Peyer's patch (tissue), 4 donors: ENCODE results near the gene TAPT1. TPM values are rescaled to one million over a fixed set of nuclear protein-coding genes. Genes with fewer than 3 reads are reported as not detected.

Experiments used
- DNase-seq, 3 donors: peaks; one replicate each; pipeline ENCODE4 v3.0.0-alpha.2; 2017 to 2019
- H3K27ac ChIP-seq, 4 donors: fragments of 200-600 bp; sonication (generic); one replicate each; pipeline ENCODE4 v1.5.1; 2016 to 2019
- H3K27me3 ChIP-seq, 2 donors: fragments of 200-600 bp; sonication (generic); one replicate each; pipeline ENCODE4 v1.5.1; 2019
- H3K36me3 ChIP-seq, 3 donors: fragments of 200-600 bp; sonication (generic); one replicate each; pipeline ENCODE4 v1.5.1; 2016 to 2019
- H3K4me1 ChIP-seq, 4 donors: fragments of 200-600 bp; sonication (generic); one replicate each; pipeline ENCODE4 v1.5.1; 2016 to 2019
- H3K4me3 ChIP-seq, 4 donors: fragments of 200-600 bp; sonication (generic); 1 replicate in 3 of 4; 2 replicates in 1 of 4; pipeline ENCODE4 v1.5.1; 2016 to 2019; ENCODE audit warnings: mild to moderate bottlenecking in 1 of 4
- H3K9me3 ChIP-seq, 4 donors: fragments of 200-600 bp; sonication (generic); one replicate each; pipeline ENCODE4 v1.5.1; 2016 to 2019; ENCODE audit warnings: mild to moderate bottlenecking in 1 of 4
- POLR2A ChIP-seq, 2 donors: fragments of 450-650 bp; IDR thresholded peaks; one replicate each; pipeline ENCODE4 v1.5.1; 2017; ENCODE audit warnings: antibody characterized with exemption in 2 of 2, mild to moderate bottlenecking in 2 of 2, moderate library complexity in 2 of 2
- total RNA-seq, 4 donors: library from RNA; depleted of rRNA; stranded (reverse); fragments of >200 nt; gene quantifications; one replicate each; pipeline ENCODE4 v1.1.0, GENCODE V29; 2016
- TF ChIP-seq, protein P1 (sequence below), 6 experiments: fragments of 450-650 bp in 4 of 6; fragments of 200-600 bp in 2 of 6; sonication (generic) in 1 of 6; IDR thresholded peaks; one replicate each; pipeline ENCODE4 v1.5.1; 2017 to 2019; ENCODE audit warnings: antibody characterized with exemption in 6 of 6, mild to moderate bottlenecking in 3 of 6, moderate library complexity in 1 of 6

The TAPT1 gene
- total RNA-seq, 4 donors from 2014 or later = 22.4 to 43.7 (median 33.7) TPM

DNA sequence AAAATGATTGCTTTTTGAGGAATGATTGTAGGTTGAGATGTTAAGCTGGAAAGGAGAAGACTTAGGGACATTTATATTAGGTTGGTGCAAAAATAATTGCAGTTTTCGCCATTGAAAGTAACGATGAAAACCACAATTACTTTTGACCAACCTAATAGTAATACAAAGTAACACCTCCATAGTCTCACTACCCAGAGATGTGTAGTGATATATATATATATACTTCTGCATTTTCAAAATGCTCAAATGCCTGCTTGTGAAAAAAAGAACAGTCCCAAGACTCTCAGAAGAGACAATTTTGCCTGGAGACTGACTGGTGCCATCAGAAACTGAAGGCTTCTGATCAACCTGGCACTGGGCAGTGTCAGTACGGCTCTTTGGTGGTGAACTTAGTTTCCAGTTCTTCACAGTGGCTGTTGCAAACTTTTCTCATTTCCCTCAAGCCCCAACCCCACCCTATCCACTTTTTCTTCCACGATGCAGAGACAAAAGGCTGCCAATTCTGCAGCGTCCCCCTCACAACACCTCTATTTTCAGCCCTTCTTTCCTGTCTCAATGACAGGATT is 35.1 kb upstream of the TAPT1 start:
- Histone ChIP-seq H3K27ac (no peak overlapping the region), H3K36me3 (peaks cover 0 to 2% (median 0%) of the 10 kb centered on the region in 3 donors), H3K9me3 (no peaks in the 10 kb centered on the region), H3K27me3 (no peaks in the 10 kb centered on the region), H3K4me1 (no peaks in the 10 kb centered on the region), H3K4me3 (no peak overlapping the region)
- no peak for TF ChIP-seq POLR2A (IDR thresholded peaks at IDR 0.05)
- TF ChIP-seq, protein P1, sequence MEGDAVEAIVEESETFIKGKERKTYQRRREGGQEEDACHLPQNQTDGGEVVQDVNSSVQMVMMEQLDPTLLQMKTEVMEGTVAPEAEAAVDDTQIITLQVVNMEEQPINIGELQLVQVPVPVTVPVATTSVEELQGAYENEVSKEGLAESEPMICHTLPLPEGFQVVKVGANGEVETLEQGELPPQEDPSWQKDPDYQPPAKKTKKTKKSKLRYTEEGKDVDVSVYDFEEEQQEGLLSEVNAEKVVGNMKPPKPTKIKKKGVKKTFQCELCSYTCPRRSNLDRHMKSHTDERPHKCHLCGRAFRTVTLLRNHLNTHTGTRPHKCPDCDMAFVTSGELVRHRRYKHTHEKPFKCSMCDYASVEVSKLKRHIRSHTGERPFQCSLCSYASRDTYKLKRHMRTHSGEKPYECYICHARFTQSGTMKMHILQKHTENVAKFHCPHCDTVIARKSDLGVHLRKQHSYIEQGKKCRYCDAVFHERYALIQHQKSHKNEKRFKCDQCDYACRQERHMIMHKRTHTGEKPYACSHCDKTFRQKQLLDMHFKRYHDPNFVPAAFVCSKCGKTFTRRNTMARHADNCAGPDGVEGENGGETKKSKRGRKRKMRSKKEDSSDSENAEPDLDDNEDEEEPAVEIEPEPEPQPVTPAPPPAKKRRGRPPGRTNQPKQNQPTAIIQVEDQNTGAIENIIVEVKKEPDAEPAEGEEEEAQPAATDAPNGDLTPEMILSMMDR (IDR thresholded peaks at IDR 0.05) = no peak
- no peak for DNase-seq

DNA sequence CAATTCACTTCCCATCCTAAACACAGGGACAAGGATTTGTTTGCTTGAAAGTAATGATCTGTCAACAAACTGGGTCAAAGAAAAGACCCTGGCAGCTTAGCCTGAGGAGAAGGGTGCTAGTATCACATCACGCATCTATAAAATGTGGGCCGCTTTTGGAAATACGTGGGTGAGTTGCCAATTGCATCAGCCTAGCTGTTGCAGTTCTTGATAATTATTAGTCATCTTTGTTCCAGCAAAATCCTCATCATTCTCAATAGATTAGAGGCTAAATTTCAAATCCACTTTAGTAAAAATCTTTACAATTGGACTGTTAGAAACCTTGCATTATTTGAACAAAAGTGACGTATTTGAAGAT is 33.6 kb upstream of the TAPT1 start:
- Histone ChIP-seq H3K4me3 (no peak overlapping the region), H3K9me3 (no peaks in the 10 kb centered on the region), H3K27ac (no peak overlapping the region), H3K27me3 (no peaks in the 10 kb centered on the region), H3K36me3 (peaks cover 0 to 4% (median 0%) of the 10 kb centered on the region in 3 donors), H3K4me1 (no peaks in the 10 kb centered on the region)
- TF ChIP-seq, protein P1 (IDR thresholded peaks at IDR 0.05) = no peak
- no peak for TF ChIP-seq POLR2A (IDR thresholded peaks at IDR 0.05)
- DNase-seq = no peak

DNA sequence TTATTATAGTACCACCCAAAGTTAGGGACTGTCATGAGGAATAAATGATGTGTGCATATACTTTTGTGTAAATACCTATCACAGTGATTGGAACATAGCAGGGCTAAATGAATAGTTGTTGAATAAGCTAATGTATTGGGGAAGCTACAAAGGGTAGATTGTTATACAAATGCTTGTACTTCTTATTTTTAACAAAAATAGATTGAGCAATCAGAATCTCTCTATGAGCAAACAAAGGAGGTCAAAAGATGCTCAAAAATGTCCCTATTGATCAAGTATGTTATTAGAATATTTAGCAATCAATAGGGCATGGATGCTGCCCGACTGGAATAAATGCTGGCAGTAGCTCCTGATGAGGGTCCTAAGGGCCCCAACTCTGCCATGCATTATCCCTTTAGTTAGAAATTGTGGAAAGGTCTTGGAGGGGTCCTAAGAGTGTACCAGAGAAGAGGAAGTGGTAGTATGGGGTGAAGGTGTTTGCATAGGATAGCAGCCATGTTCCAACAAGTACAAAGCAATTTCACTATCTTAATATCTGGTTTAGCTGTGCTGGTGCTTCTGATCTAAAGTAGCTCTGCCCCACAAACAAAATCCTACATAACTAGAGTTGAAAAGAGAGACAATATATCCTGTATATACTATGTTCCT is 33.1 kb upstream of the TAPT1 start:
- Histone ChIP-seq H3K4me1 (no peaks in the 10 kb centered on the region), H3K36me3 (peaks cover 0 to 4% (median 0%) of the 10 kb centered on the region in 3 donors), H3K27ac (no peak overlapping the region), H3K4me3 (no peak overlapping the region), H3K9me3 (no peaks in the 10 kb centered on the region), H3K27me3 (no peaks in the 10 kb centered on the region)
- no peak for DNase-seq
- no peak for TF ChIP-seq POLR2A (IDR thresholded peaks at IDR 0.05)
- TF ChIP-seq, protein P1 (IDR thresholded peaks at IDR 0.05) = no peak

DNA sequence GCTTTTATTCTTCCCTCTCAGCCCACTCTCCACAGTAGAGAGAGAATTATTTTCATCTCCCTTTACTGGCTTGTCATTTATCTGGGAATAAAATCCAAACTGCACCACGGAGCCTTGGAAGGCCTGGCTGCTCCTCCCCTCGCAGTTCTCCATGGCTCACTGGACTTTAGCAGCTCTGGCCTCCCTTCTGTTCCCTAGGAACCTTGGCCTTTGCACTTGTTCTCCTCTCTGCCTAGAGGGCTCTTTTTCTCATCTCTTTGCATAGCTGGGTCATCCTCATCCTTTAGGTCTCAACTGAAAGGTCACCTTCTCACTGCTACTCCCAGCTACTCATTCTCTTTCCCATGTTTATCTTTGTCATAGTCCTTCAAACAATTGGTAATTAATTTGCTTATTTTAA is 31.3 kb upstream of the TAPT1 start:
- Histone ChIP-seq H3K4me1 (no peaks in the 10 kb centered on the region), H3K9me3 (no peaks in the 10 kb centered on the region), H3K27ac (no peak overlapping the region), H3K27me3 (no peaks in the 10 kb centered on the region), H3K36me3 (peaks cover 0 to 4% (median 0%) of the 10 kb centered on the region in 3 donors), H3K4me3 (no peak overlapping the region)
- TF ChIP-seq POLR2A (IDR thresholded peaks at IDR 0.05) = no peak
- TF ChIP-seq, protein P1 (IDR thresholded peaks at IDR 0.05) = no peak
- no peak for DNase-seq

DNA sequence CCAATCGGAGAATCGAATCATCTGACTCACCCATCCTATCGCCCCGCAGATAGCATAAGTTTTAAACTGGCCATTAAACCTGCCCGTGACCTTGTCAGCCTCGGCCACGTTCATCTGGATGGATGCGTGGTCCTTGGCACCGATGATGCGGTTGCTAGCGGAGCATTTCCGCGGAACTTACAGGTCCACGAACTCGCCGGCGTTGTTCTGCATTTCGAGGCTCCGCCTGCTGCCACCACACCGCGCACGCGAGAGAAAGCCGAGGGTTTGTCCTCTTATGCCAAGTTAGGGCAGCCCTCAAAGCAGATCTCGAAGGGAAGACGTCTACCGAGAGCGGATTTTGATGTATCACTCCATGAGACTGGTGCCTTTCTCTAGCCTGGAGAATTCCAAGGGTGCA is 30.1 kb upstream of the TAPT1 start:
- DNase-seq = no peak
- TF ChIP-seq, protein P1 (IDR thresholded peaks at IDR 0.05) = no peak
- TF ChIP-seq POLR2A (IDR thresholded peaks at IDR 0.05) = no peak
- no peak overlapping the region for H3K27ac ChIP-seq
- H3K4me3 ChIP-seq = no peak overlapping the region
- H3K4me1 ChIP-seq = no peaks in the 10 kb centered on the region
- peaks cover 0 to 4% (median 0%) of the 10 kb centered on the region in 3 donors for H3K36me3 ChIP-seq
- H3K9me3 ChIP-seq = no peaks in the 10 kb centered on the region
- no peaks in the 10 kb centered on the region for H3K27me3 ChIP-seq
